ENCODE results near the gene EIF4E2. TPM values are rescaled to one million over a fixed set of nuclear protein-coding genes. Genes with fewer than 3 reads are reported as not detected.

EIF4E2 gene
- total RNA-seq, 6 experiments from 2014 or later = 24.3 to 47.7 (median 42.0) TPM

DNA sequence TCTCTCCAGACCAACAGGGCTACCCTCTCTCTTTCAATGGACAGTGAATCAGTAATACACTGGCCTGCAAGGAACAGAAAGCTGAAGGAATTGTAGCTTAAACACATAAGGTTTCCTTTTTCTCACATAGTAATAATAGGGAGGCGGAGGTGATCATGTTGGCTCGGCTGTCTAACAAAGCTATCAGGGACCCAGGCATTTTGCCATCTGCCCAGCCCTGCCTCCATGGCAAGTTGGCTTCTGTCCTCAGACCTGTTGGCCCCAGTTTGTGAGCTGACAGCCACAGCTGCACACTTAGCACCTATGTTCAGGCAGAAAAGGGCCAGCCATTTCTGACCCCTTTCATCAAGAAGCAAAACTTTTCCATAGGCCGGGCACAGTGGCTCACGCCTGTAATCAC lies 13.0 kb upstream of the EIF4E2 start:
- Histone ChIP-seq H3K4me1 (no peaks in the 10 kb centered on the region), H3K27ac (no peak overlapping the region), H3K36me3 (no peaks in the 10 kb centered on the region), H3K4me3 (no peak overlapping the region), H3K27me3 (no peaks in the 10 kb centered on the region), H3K9me3 (no peaks in the 10 kb centered on the region)
- no peak for TF ChIP-seq CTCF (IDR thresholded peaks at IDR 0.05)
- no peak for TF ChIP-seq POLR2A (IDR thresholded peaks at IDR 0.05)
- WGBS (ENCODE audit: insufficient coverage, low coverage, low lambda C conversion rate, missing lambda C conversion rate) = 75% methylated on average over 2 of the region's 4 CpGs
- intact Hi-C loops (cut with DNase I) = no loop called here
- ATAC-seq = peak in 3 of 4 donors; percentile 23 to 80 (median 46)
- peak in 2 of 3 donors; percentile 73 to 78 for DNase-seq

DNA sequence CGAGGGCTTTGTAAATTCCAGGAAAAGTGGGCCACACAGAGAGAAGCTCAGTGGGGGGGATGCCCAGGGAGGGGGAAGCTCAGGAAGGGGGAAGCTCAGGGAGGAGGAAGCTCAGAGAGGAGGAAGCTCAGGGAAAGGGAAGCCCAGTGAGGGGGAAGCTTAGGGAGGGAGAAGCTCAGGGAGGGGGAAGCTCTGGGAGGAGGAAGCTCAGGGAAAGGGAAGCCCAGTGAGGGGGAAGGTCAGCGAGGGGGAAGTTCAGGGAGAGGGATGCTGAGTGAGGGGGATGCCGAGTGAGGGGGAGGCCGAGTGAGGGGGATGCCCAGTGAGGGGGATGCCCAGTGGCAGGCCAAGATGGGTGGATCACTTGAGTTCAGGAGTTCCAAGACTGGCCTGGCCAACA lies 11.8 kb upstream of the EIF4E2 start:
- intact Hi-C loops (cut with DNase I) = no loop called here
- peak; percentile 32 to 48 (median 36) for ATAC-seq

DNA sequence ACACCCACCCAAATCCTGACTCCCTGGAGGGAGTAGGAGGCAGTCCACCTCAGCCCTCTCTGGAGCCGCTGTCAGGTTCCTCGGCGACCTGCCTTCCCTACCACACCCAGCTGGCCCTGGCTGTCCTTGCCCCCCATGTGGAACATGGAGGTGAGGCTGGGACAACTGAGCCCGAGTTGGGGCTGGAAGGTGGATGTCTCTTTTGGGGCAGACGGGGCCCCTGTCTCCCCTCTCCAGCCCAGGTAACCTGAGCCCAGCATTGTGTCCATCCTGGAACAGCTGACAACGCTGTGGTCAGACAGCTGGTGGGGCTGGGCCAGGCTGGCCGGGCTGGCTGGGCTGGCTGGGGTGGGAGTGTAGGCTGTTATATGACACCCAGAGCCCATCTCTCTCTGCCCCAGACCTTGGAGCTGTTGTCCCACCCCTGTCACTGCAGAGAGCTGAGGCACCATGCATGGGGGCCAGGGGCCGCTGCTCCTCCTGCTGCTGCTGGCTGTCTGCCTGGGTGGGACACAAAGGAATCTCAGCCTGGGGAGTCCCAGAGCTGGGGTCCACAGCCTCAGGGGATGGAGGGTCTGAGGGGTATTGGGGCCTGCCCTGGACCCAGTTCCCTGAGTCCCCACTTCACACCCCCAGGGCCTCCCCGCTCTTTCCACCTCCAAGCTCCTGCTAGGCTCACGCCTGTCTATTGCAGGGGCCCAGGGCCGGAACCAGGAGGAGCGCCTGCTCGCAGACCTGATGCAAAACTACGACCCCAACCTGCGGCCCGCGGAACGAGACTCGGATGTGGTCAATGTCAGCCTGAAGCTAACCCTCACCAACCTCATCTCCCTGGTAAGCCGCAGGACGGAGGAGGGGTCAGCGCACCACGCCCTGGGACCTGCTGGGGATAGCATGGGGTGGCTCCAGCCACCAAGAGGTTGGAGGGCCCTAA lies 10.9 kb upstream of the EIF4E2 start, which contains the start of gene CHRNG:
CHRNG (plus strand) TSS at position 395 of the 934 bp plus-strand sequence; CDS start at position 451, 56 bp downstream.
- no peak for TF ChIP-seq CTCF (IDR thresholded peaks at IDR 0.05)
- no peak for TF ChIP-seq POLR2A (IDR thresholded peaks at IDR 0.05)
- no peaks in the 10 kb centered on the region for H3K4me1 ChIP-seq
- 24% methylated on average over 3 of the region's 23 CpGs for WGBS (ENCODE audit: insufficient coverage, low coverage, low lambda C conversion rate, missing lambda C conversion rate)
- no peaks in the 10 kb centered on the region for H3K27me3 ChIP-seq
- H3K4me3 ChIP-seq = no peak within 1 kb of the TSS
- intact Hi-C loops (cut with DNase I) = no loop called here
- no peak within 1 kb of the TSS for H3K27ac ChIP-seq
- H3K36me3 ChIP-seq = no peaks in the 10 kb centered on the region
- H3K9me3 ChIP-seq = no peaks in the 10 kb centered on the region
- DNase-seq = peak in 1 of 3 donors; percentile 55
- no peak for ATAC-seq

More for the DNA sequence above, 11.8 kb upstream of the EIF4E2 start:
- Histone ChIP-seq H3K9me3 (no peaks in the 10 kb centered on the region), H3K36me3 (no peaks in the 10 kb centered on the region), H3K27ac (no peak overlapping the region), H3K27me3 (no peaks in the 10 kb centered on the region), H3K4me3 (no peak overlapping the region), H3K4me1 (no peaks in the 10 kb centered on the region)
- DNase-seq = peak in 1 of 3 donors; percentile 46
- TF ChIP-seq CTCF (IDR thresholded peaks at IDR 0.05) (no peak), POLR2A (IDR thresholded peaks at IDR 0.05) (no peak)
- WGBS (ENCODE audit: insufficient coverage, low coverage, low lambda C conversion rate, missing lambda C conversion rate) = 15% methylated on average over 4 of the region's 4 CpGs

DNA sequence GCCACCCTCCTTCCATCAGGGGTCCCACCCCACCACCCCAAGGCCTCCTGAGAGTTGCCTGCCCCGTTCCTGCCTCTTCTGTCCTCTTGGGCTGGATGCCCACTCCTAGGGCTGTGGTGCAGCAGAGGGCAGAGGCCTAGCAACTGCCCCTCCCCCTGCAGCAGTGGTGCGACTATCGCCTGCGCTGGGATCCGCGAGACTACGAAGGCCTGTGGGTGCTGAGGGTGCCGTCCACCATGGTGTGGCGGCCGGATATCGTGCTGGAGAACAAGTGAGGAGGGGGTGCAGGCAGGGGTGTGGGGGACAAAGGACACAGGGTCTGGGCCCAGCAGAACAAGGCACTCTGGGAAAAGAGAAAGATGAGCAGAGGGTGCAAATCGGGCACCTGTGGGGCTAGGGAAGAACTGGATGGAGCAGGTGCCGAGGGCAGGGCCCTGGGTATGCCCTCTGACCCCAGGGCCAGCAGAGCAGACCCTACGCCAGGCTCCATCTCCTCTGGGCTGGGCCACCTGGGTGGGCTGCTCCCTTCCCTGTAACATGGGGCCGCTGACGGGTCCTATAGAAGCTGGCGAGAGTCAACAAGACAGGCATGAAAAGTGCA lies 9.9 kb upstream of the EIF4E2 start:
- Histone ChIP-seq H3K9me3 (no peaks in the 10 kb centered on the region), H3K27me3 (no peaks in the 10 kb centered on the region), H3K4me3 (no peak overlapping the region), H3K27ac (no peak overlapping the region), H3K4me1 (no peaks in the 10 kb centered on the region), H3K36me3 (no peaks in the 10 kb centered on the region)
- ATAC-seq = no peak
- 79% methylated on average over 3 of the region's 17 CpGs for WGBS (ENCODE audit: insufficient coverage, low coverage, low lambda C conversion rate, missing lambda C conversion rate)
- DNase-seq = peak in 1 of 3 donors; percentile 30
- TF ChIP-seq CTCF (IDR thresholded peaks at IDR 0.05) (no peak), POLR2A (IDR thresholded peaks at IDR 0.05) (no peak)
- intact Hi-C loops (cut with DNase I) = no loop called here

All from right lobe of liver (tissue), 6 donors.